Motor neuron (in vitro differentiated cells): ENCODE results near the gene USP5. TPM values are rescaled to one million over a fixed set of nuclear protein-coding genes. Genes with fewer than 3 reads are reported as not detected.
"Not testable (repeated sequence)": the region's sequence is repeated elsewhere in the genome, so short reads cannot be mapped to it uniquely, and the experiment has no call there.

Experiments
- ATAC-seq, 8 experiments: fragments of 200-7000 bp; cut with Tn5 transposase; replicated peaks in 6 of 8; 2 replicates each; pipeline ENCODE4 v1.8.0; 2021; ENCODE audit warnings: mild to moderate bottlenecking in 8 of 8, moderate library complexity in 8 of 8
- H3K27ac ChIP-seq, 2 donors: fragments of 250-450 bp; sonication (Bioruptor Pico); 2 replicates each; pipeline ENCODE4 v1.9.0; 2021; ENCODE audit warnings: antibody characterized with exemption in 2 of 2, mild to moderate bottlenecking in 2 of 2, moderate library complexity in 1 of 2
- H3K4me1 ChIP-seq, 2 donors: fragments of 250-450 bp; sonication (Bioruptor Pico); replicated peaks in 1 of 2; 2 replicates each; pipeline ENCODE4 v1.6.1; 2021; ENCODE audit warnings: antibody characterized with exemption in 2 of 2, mild to moderate bottlenecking in 2 of 2, moderate library complexity in 1 of 2
- H3K4me3 ChIP-seq, 5 donors: fragments of 250-450 bp; sonication (Bioruptor Pico); 2 replicates each; pipeline ENCODE4 v1.9.0; 2021; ENCODE audit warnings: antibody characterized with exemption in 5 of 5, mild to moderate bottlenecking in 5 of 5, moderate library complexity in 4 of 5
- WGBS, 10 experiments: fragments of 450-650 bp; shearing (Covaris generic); methylation state at CpG; one replicate each; pipeline ENCODE4 v1.0.0; 2022; 5-methylcytosine and 5-hydroxymethylcytosine counted together
- in situ Hi-C, 9 experiments: fragments of 400-800 bp; cut with MboI; loops; one replicate each; pipeline ENCODE4 v1.15.0; 2021; ENCODE audit warnings: low sequenced_read_pairs in 9 of 9, low pct_unique_long_range_greater_than_20kb in 2 of 9; ENCODE audit not compliant: unreplicated experiment in 9 of 9
- total RNA-seq, 8 experiments: library from RNA; unstranded; fragments of 300-600 nt; gene quantifications; 2 replicates each; pipeline versions ENCODE4 v1.2.3 to v1.2.4, GENCODE V29; 2022

USP5 gene
- total RNA-seq, 8 experiments from 2014 or later: 52.3 to 122 (median 75.2) TPM

DNA sequence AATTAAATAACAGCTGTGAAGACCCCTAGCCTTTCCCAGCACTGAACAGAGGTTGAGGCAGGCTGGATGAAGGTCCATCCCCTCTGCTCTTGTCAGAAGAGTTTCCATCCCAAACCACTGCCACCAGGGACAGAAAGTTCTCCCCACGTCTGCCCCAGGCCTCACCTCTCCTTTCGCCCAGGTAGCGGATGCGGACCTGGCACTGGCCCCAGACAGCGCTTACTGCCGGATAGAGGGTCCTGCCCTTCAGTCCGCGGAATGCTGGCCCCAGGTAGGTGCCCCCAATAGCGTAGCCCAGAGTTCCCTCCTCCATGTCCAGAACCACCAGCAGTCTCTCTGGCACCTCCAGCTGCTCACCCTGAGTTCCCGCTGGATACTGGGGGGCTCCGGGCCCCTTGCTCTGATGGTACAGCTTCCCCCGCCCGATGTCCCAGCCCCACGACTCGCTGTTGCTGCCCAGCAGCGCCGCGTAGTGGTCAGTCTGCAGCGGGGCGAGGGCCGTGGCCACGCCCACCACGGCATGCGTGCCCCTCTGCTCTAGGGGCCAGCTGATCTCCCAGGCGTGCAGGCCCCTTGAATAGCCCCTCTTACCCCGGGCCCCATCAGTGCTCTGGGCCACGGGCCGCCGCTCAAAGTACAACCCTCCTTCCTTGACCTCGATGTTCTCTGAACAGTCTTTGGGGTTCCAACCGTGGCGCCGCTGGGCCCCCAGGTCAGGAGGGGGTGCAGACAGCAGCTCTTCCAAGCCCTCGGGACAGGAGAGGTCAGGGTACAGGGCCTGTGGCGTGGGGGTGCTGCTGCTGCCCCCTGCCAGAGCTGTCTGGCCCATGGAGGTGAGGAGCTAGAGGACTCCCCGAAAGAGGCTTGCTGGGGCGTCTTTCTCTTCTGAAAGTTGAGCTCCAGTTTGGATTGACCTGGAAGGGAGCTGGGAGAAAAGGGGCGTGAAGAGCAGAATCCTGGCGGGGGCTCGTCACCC is 20.4 kb downstream of the USP5 start:
- 0 to 46% (median 0%) methylated on average over 1 to 7 of the region's 40 CpGs; no CpG with 5 or more reads in 5 of the 10 experiments for WGBS, 10 experiments
- peak; percentile 10 to 44 (median 37) for ATAC-seq
- Histone ChIP-seq H3K4me3 (peak overlapping the region; percentile 44 to 63 (median 53)), H3K27ac (peak overlapping the region in 1 of 2 donors; percentile 45), H3K4me1 (peaks cover 16 to 20% of the 10 kb centered on the region in 2 donors)
- in situ Hi-C loops: no loop called here

GRCh38 chr12:6873094-6874014 is 21.4 kb downstream of the USP5 start, which contains the start of gene SPSB2:
Gene SPSB2, minus strand, starts transcription at chr12:6873303. Its CDS starts 402 bp downstream, at chr12:6872901.
- ATAC-seq: peak; percentile 67 to 84 (median 78)
- 0 to 23% (median 0%) methylated on average over 1 to 7 of the region's 66 CpGs; no CpG with 5 or more reads in 3 of the 10 experiments for WGBS, 10 experiments
- Histone ChIP-seq H3K4me1 (peaks cover 16 to 20% of the 10 kb centered on the region in 2 donors), H3K4me3 (peak within 1 kb of the TSS; percentile 44 to 63 (median 53)), H3K27ac (peak within 1 kb of the TSS; percentile 34 to 45)
- in situ Hi-C loops: no loop called here

- Histone ChIP-seq H3K27ac (peak overlapping the region in 1 of 2 donors; percentile 41), H3K4me1 (peaks cover 16 to 18% of the 10 kb centered on the region in 2 donors), H3K4me3 (peak overlapping the region; percentile 44 to 63 (median 53))
- WGBS, 10 experiments: 0 to 90% (median 55%) methylated on average over 2 to 7 of the region's 9 CpGs; no CpG with 5 or more reads in 2 of the 10 experiments
- ATAC-seq, in situ Hi-C loops: not testable (repeated sequence)
Observed at GRCh38 chr12:6874015-6874368, 22.0 kb downstream of the USP5 start.

- in situ Hi-C loops, H3K4me3 ChIP-seq, ATAC-seq, H3K4me1 ChIP-seq: not testable (repeated sequence)
- WGBS, 10 experiments: 83 to 100% (median 97%) methylated on average over 1 to 9 of the region's 11 CpGs; no CpG with 5 or more reads in 2 of the 10 experiments
- H3K27ac ChIP-seq: peak overlapping the region in 1 of 2 donors; percentile 3
Observed at GRCh38 chr12:6879824-6880223, 27.9 kb downstream of the USP5 start.

- ATAC-seq: no peak
- in situ Hi-C loops: no loop called here
- no peak overlapping the region for H3K27ac ChIP-seq
- WGBS, 10 experiments: 86 to 100% (median 100%) methylated on average over 1 to 4 of the region's 5 CpGs; no CpG with 5 or more reads in 5 of the 10 experiments
- H3K4me1 ChIP-seq: peaks cover 14 to 16% of the 10 kb centered on the region in 2 donors
- no peak overlapping the region for H3K4me3 ChIP-seq
Observed at GRCh38 chr12:6883252-6883651, 31.3 kb downstream of the USP5 start.

DNA sequence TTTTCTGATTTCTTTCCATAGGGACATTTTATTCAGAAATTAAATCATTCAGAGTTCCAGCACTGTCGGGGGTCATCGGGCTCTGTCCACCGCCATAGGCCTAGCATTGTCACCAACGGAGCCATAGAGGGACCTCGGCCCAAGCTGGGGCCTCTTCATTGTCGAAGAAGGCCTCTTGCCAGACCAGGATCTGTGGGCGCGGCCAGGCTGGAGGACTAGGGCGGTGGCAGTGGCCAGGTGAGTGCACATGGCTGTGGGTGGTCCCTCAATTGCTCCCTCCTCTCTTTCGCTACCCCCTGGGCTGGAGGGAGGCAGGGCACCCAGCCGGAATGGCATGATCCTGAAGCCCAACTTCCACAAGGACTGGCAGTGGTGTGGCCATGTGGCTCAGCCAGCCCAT is 31.7 kb downstream of the USP5 start:
- Histone ChIP-seq H3K27ac (no peak overlapping the region), H3K4me1 (peaks cover 14 to 16% of the 10 kb centered on the region in 2 donors), H3K4me3 (no peak overlapping the region)
- in situ Hi-C loops: no loop called here
- peak in 1 of 8 experiments; percentile 7 for ATAC-seq
- WGBS, 10 experiments: 80 to 100% (median 93%) methylated on average over 1 to 6 of the region's 11 CpGs; no CpG with 5 or more reads in 4 of the 10 experiments

DNA sequence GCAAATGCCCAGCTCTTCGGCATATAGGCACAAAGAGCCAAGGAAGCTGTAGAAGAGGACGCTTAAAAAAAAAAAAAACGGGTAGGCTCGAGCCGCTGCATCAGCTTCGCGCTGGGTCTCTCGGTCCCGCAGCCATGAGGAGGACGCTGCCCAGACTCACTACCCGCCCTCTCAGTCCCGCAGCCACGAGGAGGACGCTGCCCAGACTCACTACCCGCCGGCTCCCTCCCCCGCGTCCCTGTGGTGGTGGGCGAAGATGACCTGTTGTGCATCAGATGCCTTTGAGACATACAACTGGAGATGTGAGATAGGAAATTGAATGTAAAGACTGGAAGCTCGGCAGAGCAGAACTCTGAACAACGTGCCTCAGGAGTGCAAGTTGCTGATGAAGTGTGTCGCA is 32.6 kb downstream of the USP5 start:
- Histone ChIP-seq H3K4me1 (peaks cover 14 to 16% of the 10 kb centered on the region in 2 donors), H3K27ac (no peak overlapping the region), H3K4me3 (no peak overlapping the region)
- WGBS, 10 experiments: 42 to 100% (median 72%) methylated on average over 1 to 19 of the region's 22 CpGs; no CpG with 5 or more reads in 1 of the 10 experiments
- peak in 1 of 8 experiments; percentile 11 for ATAC-seq
- in situ Hi-C loops: no loop called here

DNA sequence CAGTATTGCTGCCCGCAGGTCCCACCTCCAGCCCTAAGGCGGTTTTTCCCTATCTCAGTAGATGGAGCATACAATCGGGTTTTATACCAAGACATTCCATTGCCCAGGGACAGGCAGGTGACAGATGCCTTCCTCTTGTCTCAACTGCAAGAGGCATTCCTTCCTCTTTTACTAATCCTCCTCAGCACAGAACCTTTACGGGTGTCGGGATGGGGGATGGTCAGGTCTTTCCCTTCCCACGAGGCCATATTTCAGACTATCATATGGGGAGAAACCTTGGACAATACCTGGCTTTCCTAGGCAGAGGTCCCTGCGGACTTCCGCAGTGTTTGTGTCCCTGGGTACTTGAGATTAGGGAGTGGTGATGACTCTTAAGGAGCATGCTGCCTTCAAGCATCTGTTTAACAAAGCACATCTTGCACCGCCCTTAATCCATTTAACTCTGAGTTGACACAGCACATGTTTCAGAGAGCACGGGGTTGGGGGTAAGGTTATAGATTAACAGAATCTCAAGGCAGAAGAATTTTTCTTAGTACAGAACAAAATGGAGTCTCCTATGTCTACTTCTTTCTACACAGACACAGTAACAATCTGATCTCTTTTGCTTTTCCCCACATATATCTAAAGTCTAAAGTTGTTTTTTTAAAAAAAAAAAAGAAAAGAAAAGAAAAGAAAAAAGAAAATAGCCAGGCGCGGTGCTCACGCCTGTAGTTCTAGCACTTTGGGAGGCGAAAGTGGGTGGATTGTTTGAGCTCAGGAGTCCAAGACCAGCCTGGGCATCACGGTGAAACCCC is 34.5 kb downstream of the USP5 start:
- 50 to 100% (median 76%) methylated on average over 1 to 3 of the region's 15 CpGs; no CpG with 5 or more reads in 6 of the 10 experiments for WGBS, 10 experiments
- ATAC-seq, in situ Hi-C loops, H3K4me3 ChIP-seq: not testable (repeated sequence)
- Histone ChIP-seq H3K4me1 (peaks cover 20 to 21% of the 10 kb centered on the region in 2 donors), H3K27ac (peak overlapping the region; percentile 42 to 88)

DNA sequence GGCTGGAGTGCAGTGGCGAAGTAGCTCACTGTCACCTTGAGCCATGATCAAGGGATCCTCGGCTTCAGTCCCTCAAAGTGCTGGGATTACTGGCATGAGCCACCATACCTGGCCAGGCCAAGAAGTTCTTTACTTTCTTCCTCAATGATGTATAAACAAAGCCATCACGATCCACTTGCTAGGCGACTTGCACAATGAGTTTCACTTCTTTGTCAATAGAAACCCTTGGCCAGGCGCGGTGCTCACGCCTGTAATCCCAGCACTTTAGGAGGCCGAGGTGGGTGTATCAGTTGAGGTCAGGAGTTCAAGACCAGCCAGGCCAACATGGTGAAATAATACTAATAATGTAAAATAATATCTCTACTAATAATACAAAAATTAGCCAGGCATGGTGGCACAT is 35.5 kb downstream of the USP5 start:
- Histone ChIP-seq H3K27ac (no peak overlapping the region), H3K4me3 (no peak overlapping the region), H3K4me1 (peaks cover 20 to 21% of the 10 kb centered on the region in 2 donors)
- in situ Hi-C loops: no loop called here
- no peak for ATAC-seq
- WGBS, 10 experiments: 77 to 100% (median 91%) methylated on average over 1 to 7 of the region's 8 CpGs

GRCh38 chr12:6888360-6888759 is 36.4 kb downstream of the USP5 start:
- H3K4me3 ChIP-seq: no peak overlapping the region
- no peak overlapping the region for H3K27ac ChIP-seq
- peaks cover 20 to 21% of the 10 kb centered on the region in 2 donors for H3K4me1 ChIP-seq
- ATAC-seq: no peak
- in situ Hi-C loops: no loop called here
- 67 to 100% (median 100%) methylated on average over 1 to 2 of the region's 2 CpGs; no CpG with 5 or more reads in 2 of the 10 experiments for WGBS, 10 experiments

DNA sequence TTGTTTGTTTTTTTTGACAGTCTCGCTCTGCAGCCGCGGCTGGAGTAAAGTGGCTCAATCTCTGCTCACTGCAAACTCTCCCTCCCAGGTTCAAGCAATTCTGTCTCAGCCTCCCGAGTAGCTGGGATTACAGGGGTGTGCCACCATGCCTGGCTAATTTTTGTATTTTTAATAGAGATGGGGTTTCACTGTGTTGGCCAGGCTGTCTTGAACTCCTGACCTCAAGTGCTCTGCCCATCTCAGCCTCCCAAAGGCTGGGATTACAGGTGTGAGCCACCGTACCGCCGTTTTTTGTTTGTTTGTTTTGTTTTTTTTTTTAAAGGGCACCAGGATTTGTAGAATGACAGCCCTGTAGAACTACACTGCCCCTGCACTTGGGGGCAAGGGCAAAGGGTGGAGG is 36.8 kb downstream of the USP5 start:
- WGBS, 10 experiments: 73 to 100% (median 94%) methylated on average over 2 to 6 of the region's 7 CpGs; no CpG with 5 or more reads in 1 of the 10 experiments
- in situ Hi-C loops, H3K27ac ChIP-seq, H3K4me3 ChIP-seq, ATAC-seq: not testable (repeated sequence)
- peaks cover 20 to 21% of the 10 kb centered on the region in 2 donors for H3K4me1 ChIP-seq
